K562 (cell line): Measurements from ENCODE around the gene MEX3A. TPM values are rescaled to one million over a fixed set of nuclear protein-coding genes. Genes with fewer than 3 reads are reported as not detected.

Experiments used
- CBX8 ChIP-seq: fragments of 200-600 bp; sonication (generic); IDR thresholded peaks from 2 replicates; pipeline ENCODE4 v1.6.1; 2012; ENCODE audit warnings: borderline replicate concordance, mixed run types, low read depth, mild to moderate bottlenecking, moderate library complexity, mixed read lengths, low read length, control low read depth, inconsistent platforms; ENCODE audit not compliant: poor library complexity, severe bottlenecking; ENCODE audit errors: extremely low read depth
- CREM ChIP-seq: IDR thresholded peaks from 2 replicates; pipeline ENCODE4 v1.6.1; 2014; ENCODE audit warnings: antibody characterized with exemption, low read depth
- GABPA ChIP-seq: fragments of 200-800 bp; sonication (Bioruptor generic); conservative IDR thresholded peaks from 2 replicates; pipeline ENCODE4 v1.6.1; 2016; ENCODE audit warnings: low read depth, missing genetic modification characterization, missing compliant biosample characterization
- GMEB1 ChIP-seq: fragments of 250-450 bp; sonication (Bioruptor Pico); IDR thresholded peaks from 2 replicates; pipeline ENCODE4 v1.4.0; 2020; ENCODE audit warnings: mild to moderate bottlenecking
- LARP7 ChIP-seq: fragments of 450-650 bp; IDR thresholded peaks from 2 replicates; pipeline ENCODE4 v1.6.1; 2016
- NBN ChIP-seq: fragments of 450-650 bp; IDR thresholded peaks from 2 replicates; pipeline ENCODE4 v1.6.1; 2016; ENCODE audit warnings: low read depth, mild to moderate bottlenecking
- PHF20 ChIP-seq: fragments of 450-650 bp; IDR thresholded peaks from 2 replicates; pipeline ENCODE4 v1.6.1; 2018; ENCODE audit not compliant: partially characterized antibody
- POLR2B ChIP-seq: fragments of 450-650 bp; IDR thresholded peaks from 2 replicates; pipeline ENCODE4 v1.6.1; 2018; ENCODE audit warnings: low read depth; ENCODE audit not compliant: partially characterized antibody
- PTTG1 ChIP-seq: fragments of 450-650 bp; IDR thresholded peaks from 2 replicates; pipeline ENCODE4 v1.6.1; 2016; ENCODE audit warnings: low read depth, mild to moderate bottlenecking, missing genetic modification characterization, missing compliant biosample characterization
- SIX5 ChIP-seq, 2 experiments: IDR thresholded peaks; 2 replicates each; pipeline ENCODE4 v1.6.1; 2011; ENCODE audit warnings: low read length in 2 of 2, borderline replicate concordance in 1 of 2, low read depth in 1 of 2, mild to moderate bottlenecking in 1 of 2, moderate library complexity in 1 of 2; ENCODE audit not compliant: insufficient read depth in 1 of 2
- SRSF3 ChIP-seq: fragments of 200-400 bp; formaldehyde crosslinking; IDR thresholded peaks from 2 replicates; pipeline ENCODE4 v1.6.1; 2016; ENCODE audit warnings: mild to moderate bottlenecking, low read length, moderate library complexity; ENCODE audit not compliant: insufficient read depth
- ZBTB26 ChIP-seq: fragments of 450-650 bp; formaldehyde crosslinking; IDR thresholded peaks from 2 replicates; pipeline ENCODE4 v1.4.0; 2022; ENCODE audit warnings: missing genetic modification characterization
- ZC3H8 ChIP-seq: fragments of 450-650 bp; IDR thresholded peaks from 2 replicates; pipeline ENCODE4 v1.6.1; 2017
- ZFP36 ChIP-seq: fragments of 150-350 bp; IDR thresholded peaks from 2 replicates; pipeline ENCODE4 v1.6.1; 2018; ENCODE audit warnings: low read length, low read depth; ENCODE audit not compliant: partially characterized antibody
- ZNF277 ChIP-seq: fragments of 250-450 bp; sonication (Bioruptor Pico); IDR thresholded peaks from 2 replicates; pipeline ENCODE4 v1.8.0; 2022; ENCODE audit warnings: inconsistent platforms, mild to moderate bottlenecking, moderate library complexity, borderline replicate concordance
- ZNF316 ChIP-seq: fragments of 450-650 bp; IDR thresholded peaks from 2 replicates; pipeline ENCODE4 v1.6.1; 2016
- polyA plus RNA-seq, 8 experiments: library from polyadenylated mRNA; depleted of rRNA in 4 of 8; stranded (reverse) in 5 of 8; unstranded in 3 of 8; fragments of >200 nt; fragmentation: Nextera tagmentation in 2 of 8; fragmentation: Illumina TruSeq in 1 of 8; extraction: Ambion mirVana in 2 of 8; extraction: Trizol in 1 of 8; gene quantifications; 2 replicates each; pipeline versions ENCODE4 v1.2.1 to v1.2.3, GENCODE V29; 2011 to 2014; ENCODE audit warnings: inconsistent platforms in 1 of 8, missing spikeins in 1 of 8
- total RNA-seq, 7 experiments: library from RNA; depleted of rRNA in 6 of 7; stranded (reverse); fragments of >200 nt in 6 of 7; fragmentation: Illumina TruSeq in 2 of 7; extraction: Trizol in 2 of 7; gene quantifications; 2 replicates each; pipeline versions ENCODE4 v1.2.1 to v1.2.3, GENCODE V29; 2011 to 2021; ENCODE audit warnings: low replicate concordance in 1 of 7
- TF ChIP-seq, protein P1 (sequence below): fragments of 450-650 bp; formaldehyde crosslinking; IDR thresholded peaks from 2 replicates; pipeline ENCODE4 v1.4.0; 2020; ENCODE audit warnings: mild to moderate bottlenecking, moderate library complexity
- TF ChIP-seq, protein P2 (sequence below): fragments of 250-450 bp; sonication (Bioruptor Pico); IDR thresholded peaks from 2 replicates; pipeline ENCODE4 v1.5.0; 2021; ENCODE audit warnings: mild to moderate bottlenecking, moderate library complexity

The MEX3A gene
- total and polyA plus RNA-seq, 9 of the 15 experiments (the other 6 are each of a cell fraction or from before 2014, with no cell fraction given) = 0.36 to 13.7 (median 5.2) TPM

DNA sequence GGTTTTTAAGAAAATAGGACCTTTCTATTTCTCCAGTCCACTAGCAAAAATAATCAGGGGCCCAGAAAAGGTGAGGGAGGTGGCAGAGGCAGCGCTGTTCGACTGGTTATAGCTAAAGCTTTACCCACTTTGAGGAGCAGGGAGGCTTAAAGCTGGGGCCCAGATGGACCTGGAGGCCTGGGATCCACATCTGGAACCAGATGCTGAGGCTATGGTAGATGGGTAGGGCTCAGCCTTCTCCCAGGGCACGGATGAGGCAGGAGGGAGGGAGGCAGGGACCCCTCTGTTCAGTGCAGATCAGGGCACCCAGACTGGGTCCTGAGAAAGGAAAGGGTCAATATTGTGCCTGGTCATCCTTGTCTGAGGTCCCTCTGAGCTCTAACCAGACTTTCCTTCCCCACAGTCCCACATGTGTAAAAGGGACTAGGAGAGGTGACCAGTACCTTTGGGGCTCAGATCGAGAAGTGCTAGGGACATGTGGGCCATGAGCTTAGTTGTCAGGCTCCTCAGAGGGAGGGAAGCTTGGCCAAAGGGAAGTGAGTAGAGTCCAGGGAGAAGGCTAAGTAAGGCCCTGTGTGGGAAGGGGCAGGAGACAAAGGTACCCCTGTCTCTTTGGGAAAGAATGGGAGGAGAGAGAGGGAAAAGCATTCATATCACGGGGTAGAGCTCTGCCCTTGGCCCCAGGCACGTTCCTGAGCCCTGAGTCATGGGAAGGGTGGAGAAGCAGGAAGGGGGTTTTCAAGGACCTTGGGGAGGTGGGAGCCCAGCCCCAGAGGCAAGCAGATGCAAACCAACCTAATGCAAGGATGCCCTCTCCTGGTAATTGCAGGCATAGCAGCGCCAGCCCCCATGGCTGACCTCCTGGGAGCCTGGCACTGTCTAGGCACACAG is 47.7 kb upstream of the MEX3A start (continued):
- no peak for TF ChIP-seq ZNF277 (CRISPR knock-in tag)
- TF ChIP-seq PHF20 = no peak
- TF ChIP-seq NBN = no peak
- TF ChIP-seq, protein P1, sequence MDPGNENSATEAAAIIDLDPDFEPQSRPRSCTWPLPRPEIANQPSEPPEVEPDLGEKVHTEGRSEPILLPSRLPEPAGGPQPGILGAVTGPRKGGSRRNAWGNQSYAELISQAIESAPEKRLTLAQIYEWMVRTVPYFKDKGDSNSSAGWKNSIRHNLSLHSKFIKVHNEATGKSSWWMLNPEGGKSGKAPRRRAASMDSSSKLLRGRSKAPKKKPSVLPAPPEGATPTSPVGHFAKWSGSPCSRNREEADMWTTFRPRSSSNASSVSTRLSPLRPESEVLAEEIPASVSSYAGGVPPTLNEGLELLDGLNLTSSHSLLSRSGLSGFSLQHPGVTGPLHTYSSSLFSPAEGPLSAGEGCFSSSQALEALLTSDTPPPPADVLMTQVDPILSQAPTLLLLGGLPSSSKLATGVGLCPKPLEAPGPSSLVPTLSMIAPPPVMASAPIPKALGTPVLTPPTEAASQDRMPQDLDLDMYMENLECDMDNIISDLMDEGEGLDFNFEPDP (CRISPR knock-in tag) = no peak
- TF ChIP-seq SRSF3 = no peak
- TF ChIP-seq GABPA = no peak
- TF ChIP-seq ZBTB26 = no peak
- TF ChIP-seq PTTG1 (tag) = no peak
- TF ChIP-seq LARP7 = no peak
- no peak for TF ChIP-seq POLR2B
- no peak; the same call in 1 of the 2 replicates for TF ChIP-seq CREM
- TF ChIP-seq ZC3H8 = no peak
- TF ChIP-seq CBX8 = no peak
- no peak for TF ChIP-seq SIX5 (IDR thresholded peaks at IDR 0.05; ENCODE audit: borderline replicate concordance in 1 of 2, insufficient read depth in 1 of 2, low read depth in 1 of 2, low read length in 2 of 2)
- peak; percentile 11 for TF ChIP-seq ZFP36
- TF ChIP-seq GMEB1 (CRISPR knock-in tag) = no peak
- 0 out of 2 replicates have a peak, but pooled peaks have one; percentile 14 for TF ChIP-seq ZNF316
- TF ChIP-seq, protein P2, sequence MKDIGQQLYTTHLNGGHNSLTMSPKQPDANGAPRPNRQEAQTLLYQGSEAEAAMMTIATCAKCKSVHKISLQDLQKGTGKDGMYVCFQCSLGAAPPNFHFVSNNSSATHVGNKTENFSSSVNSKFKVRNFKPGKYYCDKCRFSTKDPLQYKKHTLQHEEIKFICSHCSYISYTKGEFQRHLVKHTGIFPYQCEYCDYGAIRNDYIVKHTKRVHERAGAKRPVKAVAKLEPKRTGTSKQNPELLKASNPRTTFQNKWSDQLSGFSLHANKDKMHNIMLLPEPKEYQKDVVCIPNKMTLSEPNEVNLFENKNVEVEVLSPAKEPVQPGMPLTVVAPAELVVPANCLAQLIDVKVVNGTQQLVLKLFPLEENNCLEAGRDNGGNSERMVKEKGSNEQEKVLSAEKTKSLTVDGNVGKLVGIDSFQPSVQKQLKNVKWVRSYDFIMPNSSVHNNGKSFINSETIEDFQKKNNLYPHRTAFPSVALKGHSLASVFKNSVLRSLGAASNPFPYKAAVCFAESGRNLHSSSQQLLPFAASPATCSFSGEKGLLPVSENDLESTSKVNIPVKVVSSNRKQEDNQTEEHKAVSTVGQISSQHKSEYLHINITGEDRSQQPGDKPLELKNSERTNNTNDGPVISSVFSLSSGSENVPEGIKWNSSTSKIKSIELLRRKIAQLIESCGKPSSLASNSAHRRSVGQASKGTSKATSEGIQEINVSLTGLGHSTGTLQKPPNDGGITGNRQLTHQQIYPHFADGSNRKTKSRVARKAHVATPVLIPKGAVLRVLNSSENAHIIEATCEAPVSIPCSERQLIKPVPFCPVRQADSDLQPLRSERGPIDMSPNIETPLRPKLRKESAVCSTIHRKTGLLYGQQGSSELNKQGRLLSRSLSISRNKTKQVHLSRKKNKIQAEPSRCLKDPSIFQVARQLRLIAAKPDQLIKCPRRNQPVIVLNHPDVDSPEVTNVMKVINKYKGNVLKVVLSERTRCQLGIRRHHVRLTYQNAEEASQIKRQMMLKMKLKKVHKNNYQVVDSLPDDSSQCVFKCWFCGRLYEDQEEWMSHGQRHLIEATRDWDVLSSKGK (CRISPR knock-in tag) = no peak
